ENCODE data around the gene MAGEA8. TPM values are rescaled to one million over a fixed set of nuclear protein-coding genes. Genes with fewer than 3 reads are reported as not detected.

The MAGEA8 gene
- total and polyA plus RNA-seq, 2 donors (not counting 1 experiment from before 2014, with no cell fraction given) = not detected

DNA sequence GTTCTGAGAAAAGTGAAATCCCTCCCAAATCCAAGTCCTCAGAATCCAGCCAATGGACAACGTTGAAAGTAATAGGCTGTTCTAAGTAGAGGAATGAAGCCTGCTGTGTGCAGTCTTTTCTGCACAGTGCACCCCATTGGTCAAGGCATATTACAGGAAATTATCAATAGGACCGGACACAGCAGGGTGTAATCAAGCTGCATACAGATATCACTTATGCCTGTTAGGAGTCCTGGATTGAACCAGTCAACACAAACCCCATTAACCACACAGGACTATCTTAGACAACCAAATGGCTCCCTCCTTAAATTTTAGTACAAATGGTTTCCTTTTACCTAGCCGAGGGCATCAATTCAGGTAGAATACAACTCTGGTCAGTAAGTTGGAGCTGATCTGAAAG is 34.2 kb upstream of the MAGEA8 start:
- Histone ChIP-seq H3K4me1 (ENCODE audit: control insufficient read depth in 2 of 2, insufficient read depth in 2 of 2, low read length in 2 of 2) (no peaks in the 10 kb centered on the region), H4K20me1 (ENCODE audit: control insufficient read depth, insufficient read depth, low read length, poor library complexity, severe bottlenecking) (no peaks in the 10 kb centered on the region), H3K4me3 (ENCODE audit: control extremely low read depth in 1 of 5, extremely low read depth in 1 of 5, insufficient read depth in 1 of 5, low read depth in 2 of 5, low read length in 4 of 5) (no peak overlapping the region), H3K36me3 (replicated peaks in 1 of 2; ENCODE audit: control extremely low read depth in 1 of 2, control insufficient read depth in 1 of 2, extremely low read depth in 1 of 2, insufficient read depth in 2 of 2, low read length in 1 of 2) (no peaks in the 10 kb centered on the region), H3K9ac (ENCODE audit: low read length) (no peak overlapping the region), H3K79me2 (ENCODE audit: control insufficient read depth, insufficient read depth, low read length) (no peaks in the 10 kb centered on the region), H3K9me3 (ENCODE audit: control extremely low read depth in 1 of 3, control insufficient read depth in 2 of 3, insufficient read depth in 1 of 3, low read length in 2 of 3) (no peaks in the 10 kb centered on the region), H3K27me3 (replicated peaks in 1 of 4; ENCODE audit: control extremely low read depth in 1 of 4, control insufficient read depth in 3 of 4, insufficient read depth in 4 of 4, low read length in 3 of 4) (no peaks in the 10 kb centered on the region), H3K4me2 (replicated peaks; ENCODE audit: low read depth, low read length, poor library complexity, severe bottlenecking) (no peak overlapping the region), H2AFZ (ENCODE audit: insufficient read depth, low read depth, low read length, poor library complexity, severe bottlenecking) (no peak overlapping the region), H3K27ac (ENCODE audit: low read length in 2 of 2) (no peak overlapping the region)
- Mint-ChIP-seq H3K4me1 (no peaks in the 10 kb centered on the region), H3K27ac (no peak overlapping the region), H3K9me3 (ENCODE audit: insufficient read depth) (no peaks in the 10 kb centered on the region), H3K4me3 (no peak overlapping the region), H3K27me3 (peaks cover 6% of the 10 kb centered on the region)
- ChIA-PET CTCF (no interaction called here), POLR2A (no interaction called here)
- ATAC-seq (ENCODE audit: low read depth) (no peak), DNase-seq (no peak)
- no peak for TF ChIP-seq EZH2 (IDR thresholded peaks at IDR 0.05; ENCODE audit: borderline replicate concordance, insufficient read depth, low read depth, low read length, poor library complexity, severe bottlenecking)
- TF ChIP-seq, protein P1, sequence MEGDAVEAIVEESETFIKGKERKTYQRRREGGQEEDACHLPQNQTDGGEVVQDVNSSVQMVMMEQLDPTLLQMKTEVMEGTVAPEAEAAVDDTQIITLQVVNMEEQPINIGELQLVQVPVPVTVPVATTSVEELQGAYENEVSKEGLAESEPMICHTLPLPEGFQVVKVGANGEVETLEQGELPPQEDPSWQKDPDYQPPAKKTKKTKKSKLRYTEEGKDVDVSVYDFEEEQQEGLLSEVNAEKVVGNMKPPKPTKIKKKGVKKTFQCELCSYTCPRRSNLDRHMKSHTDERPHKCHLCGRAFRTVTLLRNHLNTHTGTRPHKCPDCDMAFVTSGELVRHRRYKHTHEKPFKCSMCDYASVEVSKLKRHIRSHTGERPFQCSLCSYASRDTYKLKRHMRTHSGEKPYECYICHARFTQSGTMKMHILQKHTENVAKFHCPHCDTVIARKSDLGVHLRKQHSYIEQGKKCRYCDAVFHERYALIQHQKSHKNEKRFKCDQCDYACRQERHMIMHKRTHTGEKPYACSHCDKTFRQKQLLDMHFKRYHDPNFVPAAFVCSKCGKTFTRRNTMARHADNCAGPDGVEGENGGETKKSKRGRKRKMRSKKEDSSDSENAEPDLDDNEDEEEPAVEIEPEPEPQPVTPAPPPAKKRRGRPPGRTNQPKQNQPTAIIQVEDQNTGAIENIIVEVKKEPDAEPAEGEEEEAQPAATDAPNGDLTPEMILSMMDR (IDR thresholded peaks at IDR 0.05) = no peak
- 100% methylated on average over 1 of the region's 3 CpGs for WGBS (ENCODE audit: insufficient coverage)
- intact Hi-C loops (cut with micrococcal nuclease) = no loop called here

DNA sequence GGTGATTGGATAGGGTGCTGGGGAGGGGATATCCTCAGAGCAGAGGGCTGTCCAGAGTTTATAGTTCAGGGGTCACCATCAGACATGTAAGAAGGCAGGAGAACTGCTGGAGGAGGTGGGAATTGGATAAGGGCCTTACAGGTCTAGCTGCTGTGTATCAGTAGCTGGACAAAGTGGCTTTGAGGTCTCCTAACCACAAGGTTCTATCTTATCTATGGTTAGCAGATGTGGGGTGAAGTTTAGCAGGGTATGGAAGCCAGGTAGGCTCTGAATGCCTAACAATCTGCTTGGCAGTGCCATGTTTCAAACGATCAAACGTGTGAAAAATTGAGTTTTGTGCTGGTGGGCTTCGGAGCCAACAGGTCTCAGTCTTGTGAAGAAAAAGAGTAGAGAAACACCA is 32.1 kb upstream of the MAGEA8 start:
- no peaks in the 10 kb centered on the region for H3K9me3 ChIP-seq (ENCODE audit: control extremely low read depth in 1 of 3, control insufficient read depth in 2 of 3, insufficient read depth in 1 of 3, low read length in 2 of 3)
- H3K4me2 ChIP-seq (replicated peaks; ENCODE audit: low read depth, low read length, poor library complexity, severe bottlenecking) = no peak overlapping the region
- no peak overlapping the region for H3K4me3 Mint-ChIP-seq
- H3K4me3 ChIP-seq (ENCODE audit: control extremely low read depth in 1 of 5, extremely low read depth in 1 of 5, insufficient read depth in 1 of 5, low read depth in 2 of 5, low read length in 4 of 5) = no peak overlapping the region
- H3K36me3 ChIP-seq (replicated peaks in 1 of 2; ENCODE audit: control extremely low read depth in 1 of 2, control insufficient read depth in 1 of 2, extremely low read depth in 1 of 2, insufficient read depth in 2 of 2, low read length in 1 of 2) = no peaks in the 10 kb centered on the region
- ATAC-seq (ENCODE audit: low read depth) (no peak), DNase-seq (no peak)
- 100% methylated on average over 2 of the region's 3 CpGs for WGBS (ENCODE audit: insufficient coverage)
- peaks cover 6% of the 10 kb centered on the region for H3K27me3 Mint-ChIP-seq
- no peaks in the 10 kb centered on the region for H3K4me1 ChIP-seq (ENCODE audit: control insufficient read depth in 2 of 2, insufficient read depth in 2 of 2, low read length in 2 of 2)
- H3K9ac ChIP-seq (ENCODE audit: low read length) = no peak overlapping the region
- intact Hi-C loops (cut with micrococcal nuclease) = no loop called here
- no peaks in the 10 kb centered on the region for H3K27me3 ChIP-seq (replicated peaks in 1 of 4; ENCODE audit: control extremely low read depth in 1 of 4, control insufficient read depth in 3 of 4, insufficient read depth in 4 of 4, low read length in 3 of 4)
- H3K4me1 Mint-ChIP-seq = no peaks in the 10 kb centered on the region
- ChIA-PET POLR2A (no interaction called here), CTCF (no interaction called here)
- no peak overlapping the region for H2AFZ ChIP-seq (ENCODE audit: insufficient read depth, low read depth, low read length, poor library complexity, severe bottlenecking)
- TF ChIP-seq EZH2 (IDR thresholded peaks at IDR 0.05; ENCODE audit: borderline replicate concordance, insufficient read depth, low read depth, low read length, poor library complexity, severe bottlenecking) = no peak
- TF ChIP-seq, protein P1 (IDR thresholded peaks at IDR 0.05) = no peak
- no peak overlapping the region for H3K27ac Mint-ChIP-seq
- no peaks in the 10 kb centered on the region for H4K20me1 ChIP-seq (ENCODE audit: control insufficient read depth, insufficient read depth, low read length, poor library complexity, severe bottlenecking)
- H3K9me3 Mint-ChIP-seq (ENCODE audit: insufficient read depth) = no peaks in the 10 kb centered on the region
- no peaks in the 10 kb centered on the region for H3K79me2 ChIP-seq (ENCODE audit: control insufficient read depth, insufficient read depth, low read length)
- H3K27ac ChIP-seq (ENCODE audit: low read length in 2 of 2) = no peak overlapping the region
